ENCODE measurements around the gene SYCP2L. TPM values are rescaled to one million over a fixed set of nuclear protein-coding genes. Genes with fewer than 3 reads are reported as not detected.

SYCP2L gene
- total RNA-seq, 1 experiment from 2014 or later = 4.9 TPM

- H3K36me3 ChIP-seq (ENCODE audit: control insufficient read depth in 1 of 2, insufficient read depth in 2 of 2, low read length in 2 of 2) = no peaks in the 10 kb centered on the region
- TF ChIP-seq ELF1 (IDR thresholded peaks at IDR 0.05; ENCODE audit: borderline replicate concordance, low read depth) (no peak), POLR2AphosphoS5 (IDR thresholded peaks at IDR 0.05; ENCODE audit: low read depth, low read length) (no peak), FOSL1 (IDR thresholded peaks at IDR 0.05; ENCODE audit: low read depth) (no peak), ATF3 (IDR thresholded peaks at IDR 0.05) (no peak), POLR2A (IDR thresholded peaks at IDR 0.05; ENCODE audit: borderline replicate concordance, extremely low read depth, insufficient read depth, insufficient read length) (no peak), TCF7L2 (IDR thresholded peaks at IDR 0.05; ENCODE audit: borderline replicate concordance, extremely low read depth, insufficient read depth, insufficient read length) (no peak), SP1 (IDR thresholded peaks at IDR 0.05; ENCODE audit: low read depth) (no peak), ZBTB33 (IDR thresholded peaks at IDR 0.05; ENCODE audit: extremely low read depth, insufficient replicate concordance, low read length) (no peak), REST (IDR thresholded peaks at IDR 0.05; ENCODE audit: low read depth) (no peak), EZH2 (IDR thresholded peaks at IDR 0.05) (no peak), MAX (IDR thresholded peaks at IDR 0.05) (no peak), JUND (IDR thresholded peaks at IDR 0.05) (no peak)
- H3K4me3 ChIP-seq (replicated peaks in 1 of 2; ENCODE audit: low read depth in 1 of 2, low read length in 2 of 2) = no peak overlapping the region
- CTCF ChIA-PET = interaction anchor here (1.3 kb wide), 1 partner anchor 16 kb away, joined by 4 read pairs; no protein-coding TSS in a partner anchor
- no peaks in the 10 kb centered on the region for H3K4me1 ChIP-seq (ENCODE audit: control insufficient read depth in 1 of 2, insufficient read depth in 2 of 2, low read length in 2 of 2)
- BruUV-seq (replicated peaks) = no TSS peak
- no peaks in the 10 kb centered on the region for H3K79me2 ChIP-seq (ENCODE audit: insufficient read depth, low read length)
- POLR2A ChIA-PET = no interaction called here
- H2AFZ ChIP-seq (ENCODE audit: low read depth, low read length, poor library complexity, severe bottlenecking) = no peak overlapping the region
- no peak overlapping the region for H3K9ac ChIP-seq (ENCODE audit: low read length)
- no peaks in the 10 kb centered on the region for H3K9me2 ChIP-seq (ENCODE audit: insufficient read depth)
- intact Hi-C loops (cut with micrococcal nuclease) = no loop called here
- no peak overlapping the region for H3K4me2 ChIP-seq (ENCODE audit: low read length)
- RAD21 ChIA-PET (ENCODE audit: low non-redundant PET in 1 of 2, low total read pairs in 2 of 2, uncharacterized antibody in 2 of 2, unreplicated experiment in 2 of 2) = no interaction called here
- no peak for DNase-seq (ENCODE audit: low read depth, low spot score)
- ATAC-seq = no peak
- no peak overlapping the region for H3K27ac ChIP-seq (ENCODE audit: low read depth, low read length)
- H3K27me3 ChIP-seq (ENCODE audit: insufficient read depth, low read length) = no peaks in the 10 kb centered on the region
- no peaks in the 10 kb centered on the region for H3K9me3 ChIP-seq (ENCODE audit: control insufficient read depth in 1 of 2, insufficient read depth in 1 of 2, low read depth in 1 of 2, low read length in 2 of 2)
- no peaks in the 10 kb centered on the region for H4K20me1 ChIP-seq (ENCODE audit: insufficient read depth)
Measured at GRCh38 chr6:10933126-10933525, 46.3 kb downstream of the SYCP2L start.
